Measurements from ENCODE around the gene TMEFF2. TPM values are rescaled to one million over a fixed set of nuclear protein-coding genes. Genes with fewer than 3 reads are reported as not detected.
A peak's percentile ranks its signal among the peaks of the same experiment; 100 is the strongest.

The TMEFF2 gene
- total and polyA plus RNA-seq, 2 experiments from 2014 or later, result 0.15 to 1.3 TPM

DNA sequence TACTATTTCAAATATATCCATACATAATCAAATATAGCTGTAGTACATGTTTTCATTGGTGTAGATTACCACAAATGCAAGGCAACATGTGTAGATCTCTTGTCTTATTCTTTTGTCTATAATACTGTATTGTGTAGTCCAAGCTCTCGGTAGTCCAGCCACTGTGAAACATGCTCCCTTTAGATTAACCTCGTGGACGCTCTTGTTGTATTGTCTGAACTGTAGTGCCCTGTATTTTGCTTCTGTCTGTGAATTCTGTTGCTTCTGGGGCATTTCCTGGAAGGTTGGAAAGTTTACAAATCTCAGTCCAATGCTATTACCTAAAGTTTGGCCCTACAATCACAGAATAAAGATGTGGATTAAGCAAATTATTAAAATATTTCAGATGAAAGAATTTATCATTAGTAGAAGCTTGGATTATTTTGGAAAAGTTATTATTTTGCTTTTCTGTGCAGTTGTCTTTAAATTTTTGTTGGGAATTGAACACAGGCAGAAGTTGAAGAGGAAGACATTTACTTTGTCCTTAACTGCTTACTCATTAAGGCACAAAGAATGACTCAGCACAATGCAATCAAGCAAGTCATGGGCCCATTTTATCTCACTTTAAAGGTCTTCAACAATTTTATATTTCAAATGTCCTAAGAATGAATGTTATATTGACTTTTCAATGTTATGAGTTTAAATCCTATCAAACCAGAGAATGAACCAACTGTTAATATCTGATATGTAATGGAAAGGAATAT is 244.4 kb downstream of the TMEFF2 start:
- no peaks in the 10 kb centered on the region for H3K4me1 ChIP-seq (ENCODE audit: low read depth)
- DNase-seq (ENCODE audit: low read depth in 1 of 2, low spot score in 1 of 2), result peak in 1 of 2 donors; percentile 46
- no peaks in the 10 kb centered on the region for H3K36me3 ChIP-seq
- no peak overlapping the region for H3K4me3 ChIP-seq
- no peak overlapping the region for H3K27ac ChIP-seq
- no peaks in the 10 kb centered on the region for H3K9me3 ChIP-seq (ENCODE audit: low read depth)
- TF ChIP-seq, protein P1, sequence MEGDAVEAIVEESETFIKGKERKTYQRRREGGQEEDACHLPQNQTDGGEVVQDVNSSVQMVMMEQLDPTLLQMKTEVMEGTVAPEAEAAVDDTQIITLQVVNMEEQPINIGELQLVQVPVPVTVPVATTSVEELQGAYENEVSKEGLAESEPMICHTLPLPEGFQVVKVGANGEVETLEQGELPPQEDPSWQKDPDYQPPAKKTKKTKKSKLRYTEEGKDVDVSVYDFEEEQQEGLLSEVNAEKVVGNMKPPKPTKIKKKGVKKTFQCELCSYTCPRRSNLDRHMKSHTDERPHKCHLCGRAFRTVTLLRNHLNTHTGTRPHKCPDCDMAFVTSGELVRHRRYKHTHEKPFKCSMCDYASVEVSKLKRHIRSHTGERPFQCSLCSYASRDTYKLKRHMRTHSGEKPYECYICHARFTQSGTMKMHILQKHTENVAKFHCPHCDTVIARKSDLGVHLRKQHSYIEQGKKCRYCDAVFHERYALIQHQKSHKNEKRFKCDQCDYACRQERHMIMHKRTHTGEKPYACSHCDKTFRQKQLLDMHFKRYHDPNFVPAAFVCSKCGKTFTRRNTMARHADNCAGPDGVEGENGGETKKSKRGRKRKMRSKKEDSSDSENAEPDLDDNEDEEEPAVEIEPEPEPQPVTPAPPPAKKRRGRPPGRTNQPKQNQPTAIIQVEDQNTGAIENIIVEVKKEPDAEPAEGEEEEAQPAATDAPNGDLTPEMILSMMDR (IDR thresholded peaks at IDR 0.05; ENCODE audit: low read depth, low read length), result no peak
- no peaks in the 10 kb centered on the region for H3K27me3 ChIP-seq

DNA sequence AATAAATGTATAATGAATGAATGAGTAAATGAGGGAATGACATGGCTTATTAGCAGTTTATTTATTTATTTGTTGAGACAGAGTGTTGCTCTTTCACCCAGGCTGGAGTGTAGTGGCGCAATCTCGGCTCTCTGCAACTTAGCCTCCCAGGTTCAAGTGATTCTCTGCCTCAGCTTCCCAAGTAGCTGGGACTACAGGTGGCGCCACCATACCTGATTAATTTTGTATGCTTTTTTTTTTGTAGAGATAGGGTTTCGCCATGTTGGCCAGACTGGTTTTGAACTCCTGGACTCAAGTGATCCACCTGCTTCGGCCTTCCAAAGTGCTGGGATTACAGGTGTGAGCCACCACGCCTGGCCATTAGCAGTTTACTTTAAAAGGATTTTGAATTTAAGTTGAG is 247.5 kb downstream of the TMEFF2 start:
- Histone ChIP-seq H3K27ac (no peak overlapping the region), H3K27me3 (no peaks in the 10 kb centered on the region), H3K36me3 (no peaks in the 10 kb centered on the region), H3K4me3 (no peak overlapping the region), H3K9me3 (ENCODE audit: low read depth) (no peaks in the 10 kb centered on the region), H3K4me1 (ENCODE audit: low read depth) (peaks cover 4% of the 10 kb centered on the region)
- TF ChIP-seq, protein P1 (IDR thresholded peaks at IDR 0.05; ENCODE audit: low read depth, low read length), result no peak
- DNase-seq (ENCODE audit: low read depth in 1 of 2, low spot score in 1 of 2), result no peak

DNA sequence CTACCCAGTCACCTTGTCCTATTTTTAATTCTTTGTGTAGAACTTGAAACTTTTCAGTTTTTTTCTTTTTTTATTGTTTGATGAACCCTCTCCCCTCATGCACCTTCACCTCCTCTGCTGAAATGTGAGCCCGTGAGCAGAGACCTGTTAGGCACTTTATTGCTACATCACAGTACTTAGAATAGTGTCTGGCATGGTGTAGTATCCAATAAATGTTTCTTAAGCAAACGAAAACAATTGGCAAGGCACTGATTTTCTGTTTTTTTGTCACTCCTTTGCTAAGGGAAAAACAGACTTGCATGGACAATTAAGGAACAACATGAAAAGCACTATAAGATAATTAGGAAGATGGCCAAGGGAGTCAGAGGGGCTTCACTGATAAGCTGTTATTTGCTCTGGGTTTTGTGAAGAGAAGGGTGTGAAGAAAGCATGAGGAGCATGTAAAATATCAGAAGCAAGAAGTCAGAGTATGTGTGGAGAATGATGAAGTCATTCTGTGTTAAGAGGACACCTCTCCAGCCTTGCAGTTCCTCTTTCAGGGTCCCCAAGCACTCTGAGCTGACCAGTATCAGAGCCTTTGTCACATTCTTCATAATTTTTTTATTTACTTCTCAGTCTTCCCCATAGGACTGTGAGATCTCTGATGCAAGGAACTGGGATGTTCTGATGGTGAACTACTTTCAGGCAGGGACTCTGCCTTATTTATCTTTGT is 248.1 kb downstream of the TMEFF2 start:
- H3K4me3 ChIP-seq, result no peak overlapping the region
- TF ChIP-seq, protein P1 (IDR thresholded peaks at IDR 0.05; ENCODE audit: low read depth, low read length), result no peak
- no peak overlapping the region for H3K27ac ChIP-seq
- no peaks in the 10 kb centered on the region for H3K27me3 ChIP-seq
- no peak for DNase-seq (ENCODE audit: low read depth in 1 of 2, low spot score in 1 of 2)
- H3K9me3 ChIP-seq (ENCODE audit: low read depth), result no peaks in the 10 kb centered on the region
- H3K36me3 ChIP-seq, result no peaks in the 10 kb centered on the region
- peaks cover 10% of the 10 kb centered on the region for H3K4me1 ChIP-seq (ENCODE audit: low read depth)

DNA sequence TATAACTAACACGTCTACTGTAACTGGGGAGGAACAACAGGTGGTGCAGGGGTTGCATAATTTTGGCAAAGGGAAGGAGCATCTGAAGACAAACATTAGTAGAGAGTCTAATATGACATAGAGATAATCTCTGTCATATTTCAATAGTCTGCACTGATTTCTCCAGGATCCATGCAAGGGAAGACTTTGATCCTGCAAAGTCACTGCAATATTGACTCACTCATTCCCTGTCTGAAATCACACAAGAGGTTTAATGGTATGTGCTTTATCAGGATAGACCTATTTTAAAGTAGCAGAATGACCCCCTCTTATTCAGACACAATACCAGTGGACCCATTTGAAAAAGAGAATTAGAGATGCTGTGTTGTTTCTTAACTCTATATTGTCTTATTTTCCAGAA is 249.1 kb downstream of the TMEFF2 start:
- no peaks in the 10 kb centered on the region for H3K27me3 ChIP-seq
- H3K4me3 ChIP-seq, result no peak overlapping the region
- TF ChIP-seq, protein P1 (IDR thresholded peaks at IDR 0.05; ENCODE audit: low read depth, low read length), result no peak
- no peak for DNase-seq (ENCODE audit: low read depth in 1 of 2, low spot score in 1 of 2)
- no peaks in the 10 kb centered on the region for H3K36me3 ChIP-seq
- H3K4me1 ChIP-seq (ENCODE audit: low read depth), result peaks cover 20% of the 10 kb centered on the region
- H3K27ac ChIP-seq, result no peak overlapping the region
- H3K9me3 ChIP-seq (ENCODE audit: low read depth), result no peaks in the 10 kb centered on the region

DNA sequence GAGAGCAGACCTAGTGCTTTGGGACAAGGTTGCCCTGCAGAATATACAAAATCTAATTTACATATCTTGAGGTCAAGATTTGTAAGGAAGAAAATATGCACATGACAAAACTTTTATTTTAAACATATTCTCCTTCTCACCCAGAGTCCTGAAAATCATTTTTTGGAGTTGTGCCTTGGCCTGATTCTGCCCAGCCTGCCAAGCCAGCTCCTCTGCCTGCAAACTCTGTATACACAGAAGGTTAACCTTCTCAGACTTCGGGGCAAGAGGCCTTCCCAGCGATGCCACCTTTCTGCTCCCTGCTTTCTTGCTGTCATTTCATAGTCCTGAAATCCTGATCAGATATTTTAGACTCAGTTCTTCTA is 252.0 kb downstream of the TMEFF2 start:
- TF ChIP-seq, protein P1 (IDR thresholded peaks at IDR 0.05; ENCODE audit: low read depth, low read length), result no peak
- DNase-seq (ENCODE audit: low read depth in 1 of 2, low spot score in 1 of 2), result no peak
- H3K4me3 ChIP-seq, result no peak overlapping the region

More for the DNA sequence above, 252.0 kb downstream of the TMEFF2 start:
- H3K27me3 ChIP-seq, result no peaks in the 10 kb centered on the region
- H3K36me3 ChIP-seq, result no peaks in the 10 kb centered on the region
- peaks cover 21% of the 10 kb centered on the region for H3K4me1 ChIP-seq (ENCODE audit: low read depth)
- no peak overlapping the region for H3K27ac ChIP-seq
- no peaks in the 10 kb centered on the region for H3K9me3 ChIP-seq (ENCODE audit: low read depth)

All from cardiac muscle cell (in vitro differentiated cells and primary cell).